Glomerular endothelial cell (primary cell): ENCODE data around the gene C4orf17. TPM values are rescaled to one million over a fixed set of nuclear protein-coding genes. Genes with fewer than 3 reads are reported as not detected.

Experiments
- total RNA-seq: library from RNA; depleted of rRNA; stranded (reverse); fragments of >200 nt; gene quantifications from 2 replicates; pipeline ENCODE4 v1.2.3, GENCODE V29; 2015

Gene C4orf17
- total RNA-seq, 1 donor from 2014 or later, result not detected

Other genes starting within 250 kb of the C4orf17 start
- gene ADH1A, start 220.0 kb upstream of the C4orf17 start, total RNA-seq, result not detected in 2 replicates
- gene ADH1B, start 189.6 kb upstream of the C4orf17 start, total RNA-seq, result not detected in 2 replicates
- not detected in 2 replicates for gene ADH1C, start 158.3 kb upstream of the C4orf17 start, total RNA-seq
- not detected in 2 replicates for gene ADH7, start 75.7 kb upstream of the C4orf17 start, total RNA-seq
- gene TRMT10A, start 53.0 kb downstream of the C4orf17 start, total RNA-seq, result 4.5 and 7.2 TPM in 2 replicates
- not detected in 2 replicates for gene MTTP, start 63.8 kb downstream of the C4orf17 start, total RNA-seq
- 0.18 and 0.53 TPM in 2 replicates for gene C4orf54, start 146.8 kb downstream of the C4orf17 start, total RNA-seq